ENCODE measurements around the gene HOATZ. TPM values are rescaled to one million over a fixed set of nuclear protein-coding genes. Genes with fewer than 3 reads are reported as not detected.

HOATZ gene
- total RNA-seq, 1 experiment from 2014 or later = not detected

- ChIA-PET POLR2A (no interaction called here), CTCF (interaction anchor here (1.0 to 2.8 kb wide), 3 partner anchors 211 to 277 kb away, joined by 4 to 9 read pairs (median 7); no protein-coding TSS in a partner anchor), RAD21 (ENCODE audit: low non-redundant PET in 1 of 2, low total read pairs in 2 of 2, uncharacterized antibody in 2 of 2, unreplicated experiment in 2 of 2) (no interaction called here)
- H3K9ac ChIP-seq (ENCODE audit: low read length) = no peak overlapping the region
- ATAC-seq (no peak), DNase-seq (ENCODE audit: low read depth, low spot score) (no peak)
- no peaks in the 10 kb centered on the region for H3K36me3 ChIP-seq (ENCODE audit: control insufficient read depth in 1 of 2, insufficient read depth in 2 of 2, low read length in 2 of 2)
- H4K20me1 ChIP-seq (ENCODE audit: insufficient read depth) = no peaks in the 10 kb centered on the region
- peaks cover 0 to 7% of the 10 kb centered on the region in 2 experiments; a peak in 1 of 4 replicates for H3K4me1 ChIP-seq (ENCODE audit: control insufficient read depth in 1 of 2, insufficient read depth in 2 of 2, low read length in 2 of 2)
- no peaks in the 10 kb centered on the region for H3K79me2 ChIP-seq (ENCODE audit: insufficient read depth, low read length)
- intact Hi-C loops (cut with micrococcal nuclease) = loop anchor here (10.0 kb wide), 1 partner anchor 1718 kb away; no protein-coding TSS in a partner anchor
- H3K4me3 ChIP-seq (replicated peaks in 1 of 2; ENCODE audit: low read depth in 1 of 2, low read length in 2 of 2) = no peak overlapping the region
- no peak overlapping the region for H2AFZ ChIP-seq (ENCODE audit: low read depth, low read length, poor library complexity, severe bottlenecking)
- H3K9me2 ChIP-seq (ENCODE audit: insufficient read depth) = no peaks in the 10 kb centered on the region
- H3K9me3 ChIP-seq (ENCODE audit: control insufficient read depth in 1 of 2, insufficient read depth in 1 of 2, low read depth in 1 of 2, low read length in 2 of 2) = no peaks in the 10 kb centered on the region
- BruUV-seq (replicated peaks) = no TSS peak
- H3K27me3 ChIP-seq (ENCODE audit: insufficient read depth, low read length) = no peaks in the 10 kb centered on the region
- H3K4me2 ChIP-seq (ENCODE audit: low read length) = no peak overlapping the region
- H3K27ac ChIP-seq (ENCODE audit: low read depth, low read length) = no peak overlapping the region
- TF ChIP-seq, protein P1, sequence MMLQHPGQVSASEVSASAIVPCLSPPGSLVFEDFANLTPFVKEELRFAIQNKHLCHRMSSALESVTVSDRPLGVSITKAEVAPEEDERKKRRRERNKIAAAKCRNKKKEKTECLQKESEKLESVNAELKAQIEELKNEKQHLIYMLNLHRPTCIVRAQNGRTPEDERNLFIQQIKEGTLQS (IDR thresholded peaks at IDR 0.05) = no peak
- TF ChIP-seq TCF7L2 (IDR thresholded peaks at IDR 0.05; ENCODE audit: borderline replicate concordance, extremely low read depth, insufficient read depth, insufficient read length) (no peak), RAD21 (IDR thresholded peaks at IDR 0.05; ENCODE audit: low read depth) (no peak), REST (IDR thresholded peaks at IDR 0.05; ENCODE audit: low read depth) (no peak), ZNF274 (IDR thresholded peaks at IDR 0.05; ENCODE audit: low read depth, low read length) (no peak), CBX3 (IDR thresholded peaks at IDR 0.05; ENCODE audit: low read depth) (no peak), ZFX (IDR thresholded peaks at IDR 0.05) (no peak), SP1 (IDR thresholded peaks at IDR 0.05; ENCODE audit: low read depth) (no peak), FOSL1 (IDR thresholded peaks at IDR 0.05; ENCODE audit: low read depth) (no peak), EZH2 (IDR thresholded peaks at IDR 0.05) (no peak), YY1 (IDR thresholded peaks at IDR 0.05; ENCODE audit: extremely low read depth, insufficient replicate concordance, low read depth, low read length) (no peak), MAX (IDR thresholded peaks at IDR 0.05) (no peak), SRF (IDR thresholded peaks at IDR 0.05; ENCODE audit: low read depth) (no peak), POLR2A (IDR thresholded peaks at IDR 0.05; ENCODE audit: borderline replicate concordance, extremely low read depth, insufficient read depth, insufficient read length) (no peak), CEBPB (IDR thresholded peaks at IDR 0.05; ENCODE audit: low read depth) (no peak), ELF1 (IDR thresholded peaks at IDR 0.05; ENCODE audit: borderline replicate concordance, low read depth) (no peak), SIN3A (IDR thresholded peaks at IDR 0.05; ENCODE audit: low read depth) (no peak)
- TF ChIP-seq, protein P2, sequence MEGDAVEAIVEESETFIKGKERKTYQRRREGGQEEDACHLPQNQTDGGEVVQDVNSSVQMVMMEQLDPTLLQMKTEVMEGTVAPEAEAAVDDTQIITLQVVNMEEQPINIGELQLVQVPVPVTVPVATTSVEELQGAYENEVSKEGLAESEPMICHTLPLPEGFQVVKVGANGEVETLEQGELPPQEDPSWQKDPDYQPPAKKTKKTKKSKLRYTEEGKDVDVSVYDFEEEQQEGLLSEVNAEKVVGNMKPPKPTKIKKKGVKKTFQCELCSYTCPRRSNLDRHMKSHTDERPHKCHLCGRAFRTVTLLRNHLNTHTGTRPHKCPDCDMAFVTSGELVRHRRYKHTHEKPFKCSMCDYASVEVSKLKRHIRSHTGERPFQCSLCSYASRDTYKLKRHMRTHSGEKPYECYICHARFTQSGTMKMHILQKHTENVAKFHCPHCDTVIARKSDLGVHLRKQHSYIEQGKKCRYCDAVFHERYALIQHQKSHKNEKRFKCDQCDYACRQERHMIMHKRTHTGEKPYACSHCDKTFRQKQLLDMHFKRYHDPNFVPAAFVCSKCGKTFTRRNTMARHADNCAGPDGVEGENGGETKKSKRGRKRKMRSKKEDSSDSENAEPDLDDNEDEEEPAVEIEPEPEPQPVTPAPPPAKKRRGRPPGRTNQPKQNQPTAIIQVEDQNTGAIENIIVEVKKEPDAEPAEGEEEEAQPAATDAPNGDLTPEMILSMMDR (IDR thresholded peaks at IDR 0.05 in 2 of 3, conservative IDR thresholded peaks at IDR 0.05 in 1 of 3; ENCODE audit: borderline replicate concordance in 1 of 3, insufficient read depth in 1 of 3, low read depth in 2 of 3, low read length in 2 of 3) = no peak
Observed at GRCh38 chr11:111566324-111566723, 51.7 kb downstream of the HOATZ start.
